Dedifferentiated amniotic fluid mesenchymal stem cell (primary cell): ENCODE results near the gene PRIM1.
"Not testable (repeated sequence)": the region's sequence is repeated elsewhere in the genome, so short reads cannot be mapped to it uniquely, and the experiment has no call there.

ENCODE experiments used
- DNase-seq: peaks from one replicate; pipeline ENCODE4 v3.0.0-alpha.2; 2016; ENCODE audit errors: extremely low spot score

Gene PRIM1

GRCh38 chr12:56716933-56717880 lies 34.9 kb downstream of the PRIM1 start:
- no peak for DNase-seq

GRCh38 chr12:56716458-56716857 lies 35.7 kb downstream of the PRIM1 start:
- DNase-seq: no peak

GRCh38 chr12:56715798-56716197 lies 36.3 kb downstream of the PRIM1 start:
- no peak for DNase-seq

GRCh38 chr12:56714431-56714929 lies 37.6 kb downstream of the PRIM1 start:
- no peak for DNase-seq

- no peak for DNase-seq
Observed at GRCh38 chr12:56713345-56713744, 38.8 kb downstream of the PRIM1 start.

GRCh38 chr12:56709759-56710376 lies 42.3 kb downstream of the PRIM1 start:
- no peak for DNase-seq

GRCh38 chr12:56704522-56704921 lies 47.6 kb downstream of the PRIM1 start:
- not testable (repeated sequence) for DNase-seq

GRCh38 chr12:56699020-56699661 lies 53.0 kb downstream of the PRIM1 start:
- DNase-seq: no peak

GRCh38 chr12:56695327-56696101 lies 56.6 kb downstream of the PRIM1 start:
- no peak for DNase-seq

- DNase-seq: no peak
Observed at GRCh38 chr12:56694161-56694560, 58.0 kb downstream of the PRIM1 start.

- no peak for DNase-seq
Observed at GRCh38 chr12:56688846-56689109, 63.3 kb downstream of the PRIM1 start.

- peak; percentile 97 for DNase-seq
Observed at GRCh38 chr12:56688129-56688845, 63.8 kb downstream of the PRIM1 start, which contains the start of gene PTGES3. Gene PTGES3, minus strand, starts transcription at chr12:56688284. Its CDS starts 285 bp downstream, at chr12:56687999.

GRCh38 chr12:56687223-56688128 lies 64.6 kb downstream of the PRIM1 start:
- DNase-seq: no peak

GRCh38 chr12:56684745-56685359 lies 67.3 kb downstream of the PRIM1 start:
- no peak for DNase-seq

- DNase-seq: no peak
Observed at GRCh38 chr12:56682323-56682722, 69.8 kb downstream of the PRIM1 start.
